Spleen (tissue), 11 donors: ENCODE measurements around the gene CDC42BPA. TPM values are rescaled to one million over a fixed set of nuclear protein-coding genes. Genes with fewer than 3 reads are reported as not detected.

Source experiments
- polyA plus RNA-seq, 3 donors: library from polyadenylated mRNA; stranded (reverse); fragments of 200-250 nt; gene quantifications; one replicate each; pipeline ENCODE4 v1.2.1, GENCODE V29; 2013
- small RNA-seq, 4 donors: library from RNA; depleted of rRNA; stranded (forward); fragments of <200 nt; gene quantifications; one replicate each; pipeline ENCODE3, GENCODE V24; 2016
- total RNA-seq, 7 donors: library from RNA; depleted of rRNA in 3 of 7; stranded (reverse); fragments of >200 nt in 3 of 7; fragmentation: NEBNext Ultra II Directional in 4 of 7; extraction: Animal tissue kit (Norgen Biotek cat#: 25700) in 4 of 7; gene quantifications; one replicate each; pipeline versions ENCODE4 v1.1.0 to v1.2.1, GENCODE V29; 2016 to 2021
- donor health status: healthy with polysubstance abuse.
- donor health status: DM: no; HTN: no; CAD: no; lungs with moderate emphysema.
- donor health status: DM: no; HTN: no; CAD: no.
- donor health status: Bipolar disorder and iron deficiency.
- donor health status: healthy.
- donor health status: DM: no; HTN: no; CAD: no.
- donor health status: DM: yes; HTN: yes; CAD: no.

Gene CDC42BPA
- total and polyA plus RNA-seq, 10 donors: 1.1 to 36.4 (median 27.6) TPM

Small RNA genes within 50 kb of the gene (small RNA-seq; reads per million reads assigned to genes)
- 0 reads per million in 4 donors for gene AL353689.1

Other genes starting within 250 kb of the CDC42BPA start
- gene ZNF678, start 245.1 kb upstream of the CDC42BPA start, total RNA-seq: 10 to 100 TPM in 6 of 7 donors, 1 to 10 TPM in 1; 9.2 to 24.5 (median 13.5) TPM
- 1 to 10 TPM; 1.5 to 2.3 (median 1.7) TPM for gene ZNF678, start 245.1 kb upstream of the CDC42BPA start, polyA plus RNA-seq